NCI-H2196 (cell line): ENCODE data around the gene MCTP2.

ENCODE experiments used
- DNase-seq: peaks from one replicate; lab custom pipeline; 2025; ENCODE audit not compliant: unreplicated experiment; lab: John Stamatoyannopoulos, UW

The MCTP2 gene

GRCh38 chr15:94523873-94524272 lies 292.5 kb downstream of the MCTP2 start:
- DNase-seq: no peak

- DNase-seq: no peak
These were observed 293.2 kb downstream of the MCTP2 start for GRCh38 chr15:94524565-94524964.

GRCh38 chr15:94526071-94526689 lies 294.8 kb downstream of the MCTP2 start:
- DNase-seq: no peak

GRCh38 chr15:94532226-94532625 lies 300.9 kb downstream of the MCTP2 start:
- no peak for DNase-seq
